Measurements from ENCODE around the gene PSMB8. TPM values are rescaled to one million over a fixed set of nuclear protein-coding genes. Genes with fewer than 3 reads are reported as not detected.

Gene PSMB8
- polyA plus RNA-seq, 6 donors from 2014 or later: 297 to 462 (median 380) TPM

DNA sequence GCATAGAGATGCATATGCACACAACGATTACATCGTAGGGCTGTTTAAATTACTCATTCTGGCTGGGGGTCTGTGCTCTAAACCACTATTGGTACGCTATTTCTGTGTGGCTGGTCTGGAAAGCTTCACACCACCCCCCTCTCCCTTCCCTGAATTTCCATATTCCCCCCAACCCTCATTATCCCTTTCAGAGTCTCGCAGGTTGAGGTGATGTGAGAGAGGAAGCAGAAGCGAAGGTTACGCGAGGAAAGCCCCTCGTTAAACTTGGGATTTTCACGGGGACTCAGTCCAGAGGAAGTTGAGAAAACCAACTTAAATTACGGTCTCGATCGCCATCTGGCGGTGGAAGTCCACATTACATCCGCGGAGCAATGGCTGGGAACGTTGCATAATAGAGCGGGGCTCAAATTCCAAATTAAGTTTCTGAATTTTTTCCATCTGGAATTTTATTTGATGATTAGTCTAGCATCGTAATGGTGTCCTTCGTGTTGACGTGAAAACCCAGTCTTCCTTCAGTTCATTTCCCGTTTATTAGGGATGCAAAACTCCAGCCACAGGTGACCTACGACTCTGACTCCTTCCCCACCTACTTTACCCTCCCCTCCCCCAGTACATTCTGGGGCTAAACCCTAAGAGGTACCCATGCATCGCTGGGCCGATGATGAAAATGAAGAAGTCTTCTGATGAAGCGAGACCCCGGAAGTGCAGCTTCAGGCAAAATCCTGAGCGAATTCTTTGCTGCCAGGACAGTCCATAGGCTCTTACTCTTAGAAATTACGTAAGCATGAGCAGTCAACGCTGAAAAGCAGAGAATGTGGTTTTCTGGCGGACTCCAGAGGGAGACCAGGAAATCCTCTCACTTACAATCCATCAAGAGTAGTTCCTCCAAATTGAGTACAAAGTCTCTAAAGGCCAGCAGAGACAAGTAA, 46.7 kb downstream of the PSMB8 start:
- H3K4me1 Mint-ChIP-seq: peaks cover 34 to 45% (median 39%) of the 10 kb centered on the region in 3 donors
- H3K4me3 Mint-ChIP-seq: peak overlapping the region; percentile 76 to 93 (median 88)
- DNase-seq: peak; percentile 77
- H3K9me3 Mint-ChIP-seq: peaks cover 7 to 29% (median 19%) of the 10 kb centered on the region in 7 donors
- H3K27ac Mint-ChIP-seq: peak overlapping the region; percentile 85 to 99 (median 96)
- H3K27me3 Mint-ChIP-seq: no peaks in the 10 kb centered on the region
- peak; percentile 83 to 84 for ATAC-seq (ENCODE audit: low read depth in 2 of 2)
- peaks cover 4 to 25% of the 10 kb centered on the region in 2 donors for H3K36me3 Mint-ChIP-seq

DNA sequence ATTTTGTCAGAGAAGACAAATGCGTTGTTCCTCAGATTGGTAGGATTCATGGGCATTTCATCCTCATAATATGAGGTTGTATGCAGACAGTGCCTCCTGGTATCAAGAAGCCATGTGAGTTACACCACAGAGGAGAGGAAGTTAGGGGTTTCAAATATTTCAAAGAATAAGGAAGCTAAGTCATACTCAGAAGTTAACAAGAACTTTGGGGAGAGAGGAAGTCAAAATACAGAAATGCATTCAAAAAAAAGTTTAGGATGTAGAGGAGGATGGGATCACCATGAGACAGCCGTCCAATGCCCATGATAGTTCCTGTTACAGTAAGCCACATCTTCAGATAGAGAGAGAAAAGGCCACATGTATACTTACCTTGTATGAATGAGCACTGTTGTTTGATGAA, 49.3 kb downstream of the PSMB8 start:
- ATAC-seq (ENCODE audit: low read depth in 2 of 2): peak; percentile 25 to 26
- DNase-seq: peak; percentile 24
- Mint-ChIP-seq H3K27ac (peak overlapping the region in 5 of 6 donors; percentile 41 to 83 (median 66)), H3K27me3 (no peaks in the 10 kb centered on the region), H3K9me3 (peaks cover 7 to 20% (median 15%) of the 10 kb centered on the region in 7 donors), H3K4me1 (peaks cover 34 to 45% (median 39%) of the 10 kb centered on the region in 3 donors), H3K36me3 (peaks cover 0 to 19% of the 10 kb centered on the region in 2 donors), H3K4me3 (peak overlapping the region in 5 of 8 donors; percentile 1 to 34 (median 10))

DNA sequence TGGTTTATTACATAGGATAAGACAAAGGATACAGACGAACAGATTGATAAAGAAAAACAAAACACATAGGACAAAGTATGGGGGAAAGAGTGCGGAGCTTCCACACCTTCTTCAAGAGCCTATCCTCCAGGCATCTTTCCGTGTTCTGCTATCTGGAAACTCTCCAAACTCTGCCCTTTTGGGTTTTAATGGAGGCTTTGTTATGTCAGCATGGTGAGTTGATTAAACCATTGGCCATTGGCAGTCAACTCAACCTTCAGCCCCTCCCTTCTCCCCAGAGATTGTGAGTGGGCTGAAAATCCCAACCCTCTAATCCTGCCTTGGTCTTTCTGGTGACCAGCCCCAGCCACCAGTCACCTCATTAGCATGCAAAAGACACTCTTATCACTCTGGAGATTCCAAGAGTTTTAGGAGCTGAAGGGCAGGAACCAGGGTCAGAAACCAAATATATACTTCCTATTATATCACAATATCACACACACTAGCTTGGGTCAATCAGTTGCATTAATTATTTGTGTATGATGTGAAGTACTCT, 50.9 kb downstream of the PSMB8 start:
- DNase-seq: no peak
- H3K9me3 Mint-ChIP-seq: peaks cover 0 to 4% (median 2%) of the 10 kb centered on the region in 7 donors
- no peak overlapping the region for H3K4me3 Mint-ChIP-seq
- H3K36me3 Mint-ChIP-seq: peaks cover 0 to 4% of the 10 kb centered on the region in 2 donors
- peaks cover 30 to 44% (median 35%) of the 10 kb centered on the region in 3 donors for H3K4me1 Mint-ChIP-seq
- no peak for ATAC-seq (ENCODE audit: low read depth in 2 of 2)
- H3K27me3 Mint-ChIP-seq: no peaks in the 10 kb centered on the region
- no peak overlapping the region for H3K27ac Mint-ChIP-seq

Other genes starting within 250 kb of the PSMB8 start
- gene HLA-DQA1, start 206.6 kb downstream of the PSMB8 start, polyA plus RNA-seq (ENCODE audit: low read depth in 6 of 6): 1,000 to 10,000 TPM in 2 of 6 donors, 100 to 1,000 TPM in 4; 309 to 1,253 (median 783) TPM
- gene HLA-DQB1, start 177.4 kb downstream of the PSMB8 start, polyA plus RNA-seq (ENCODE audit: low read depth in 6 of 6): 1,000 to 10,000 TPM in 5 of 6 donors, 100 to 1,000 TPM in 1; 140 to 2,258 (median 1,433) TPM
- gene HLA-DQA2, start 102.7 kb downstream of the PSMB8 start, polyA plus RNA-seq (ENCODE audit: low read depth in 6 of 6): 100 to 1,000 TPM in 3 of 6 donors, 10 to 100 TPM in 2, under 1 TPM in 1; 0.82 to 164 (median 101) TPM
- gene HLA-DQB2, start 80.5 kb downstream of the PSMB8 start, polyA plus RNA-seq (ENCODE audit: low read depth in 6 of 6): 100 to 1,000 TPM in 2 of 6 donors, 10 to 100 TPM in 2, not detected in 2; 59.3 to 118 (median 92.8) TPM
- gene HLA-DOB, start 27.0 kb downstream of the PSMB8 start, polyA plus RNA-seq (ENCODE audit: low read depth in 6 of 6): 1,000 to 10,000 TPM in 1 of 6 donors, 100 to 1,000 TPM in 5; 669 to 1,199 (median 837) TPM
- 10 to 100 TPM; 18.2 to 33.0 (median 25.4) TPM for gene TAP2, start 5.3 kb downstream of the PSMB8 start, polyA plus RNA-seq (ENCODE audit: low read depth in 6 of 6)
- gene TAP1, start 9.7 kb upstream of the PSMB8 start, polyA plus RNA-seq (ENCODE audit: low read depth in 6 of 6): 100 to 1,000 TPM; 106 to 215 (median 145) TPM
- gene PSMB9, start 10.1 kb upstream of the PSMB8 start, polyA plus RNA-seq (ENCODE audit: low read depth in 6 of 6): 100 to 1,000 TPM; 347 to 677 (median 445) TPM
- 1,000 to 10,000 TPM; 1,171 to 1,354 (median 1,198) TPM for gene HLA-DMB, start 97.0 kb upstream of the PSMB8 start, polyA plus RNA-seq (ENCODE audit: low read depth in 6 of 6)
- 1,000 to 10,000 TPM; 1,101 to 1,557 (median 1,371) TPM for gene HLA-DMA, start 109.0 kb upstream of the PSMB8 start, polyA plus RNA-seq (ENCODE audit: low read depth in 6 of 6)
- gene BRD2, start 124.5 kb upstream of the PSMB8 start, polyA plus RNA-seq (ENCODE audit: low read depth in 6 of 6): 100 to 1,000 TPM in 1 of 6 donors, 10 to 100 TPM in 5; 26.9 to 148 (median 48.5) TPM
- 100 to 1,000 TPM; 219 to 598 (median 388) TPM for gene HLA-DOA, start 165.5 kb upstream of the PSMB8 start, polyA plus RNA-seq (ENCODE audit: low read depth in 6 of 6)
- gene HLA-DPA1, start 229.6 kb upstream of the PSMB8 start, polyA plus RNA-seq (ENCODE audit: low read depth in 6 of 6): 1,000 to 10,000 TPM; 2,534 to 3,526 (median 2,823) TPM
- gene HLA-DPB1, start 231.9 kb upstream of the PSMB8 start, polyA plus RNA-seq (ENCODE audit: low read depth in 6 of 6): 1,000 to 10,000 TPM; 1,951 to 3,267 (median 2,600) TPM

All from naive B cell (primary cell).